ENCODE data around the gene SYNE1.
"Not testable (repeated sequence)": the region's sequence is repeated elsewhere in the genome, so short reads cannot be mapped to it uniquely, and the experiment has no call there.

Gene SYNE1

GRCh38 chr6:152637296-152638047, at the start of gene SYNE1:
Gene SYNE1 (minus strand): TSS chr6:152637362. CDS start chr6:152628331, 9,031 bp downstream.
- no peak for DNase-seq

- DNase-seq: no peak
These were observed 48.7 kb upstream of the SYNE1 start for GRCh38 chr6:152685819-152686218.

- not testable (repeated sequence) for DNase-seq
These were observed 45.8 kb upstream of the SYNE1 start for GRCh38 chr6:152682935-152683334.

GRCh38 chr6:152682141-152682540, 45.0 kb upstream of the SYNE1 start:
- no peak for DNase-seq

- DNase-seq: no peak
These were observed 43.8 kb upstream of the SYNE1 start for GRCh38 chr6:152680879-152681517.

- no peak for DNase-seq
These were observed 43.0 kb upstream of the SYNE1 start for GRCh38 chr6:152680151-152680550.

GRCh38 chr6:152673236-152673635, 36.1 kb upstream of the SYNE1 start:
- DNase-seq: no peak

GRCh38 chr6:152671171-152671570, 34.0 kb upstream of the SYNE1 start:
- DNase-seq: no peak

GRCh38 chr6:152669895-152670294, 32.7 kb upstream of the SYNE1 start:
- DNase-seq: no peak

GRCh38 chr6:152661776-152662175, 24.6 kb upstream of the SYNE1 start:
- no peak for DNase-seq

GRCh38 chr6:152651986-152652385, 14.8 kb upstream of the SYNE1 start:
- no peak for DNase-seq

- no peak for DNase-seq
These were observed 10.9 kb upstream of the SYNE1 start for GRCh38 chr6:152648105-152648504.

- not testable (repeated sequence) for DNase-seq
These were observed 9.6 kb upstream of the SYNE1 start for GRCh38 chr6:152646732-152647131.

- DNase-seq: peak; percentile 57
These were observed 5.6 kb upstream of the SYNE1 start for GRCh38 chr6:152642578-152643375.

- peak; percentile 79 for DNase-seq
These were observed 410 bp downstream of the SYNE1 start for GRCh38 chr6:152636609-152637295.

GRCh38 chr6:152636021-152636608, 1.0 kb downstream of the SYNE1 start:
- DNase-seq: peak; percentile 80

- DNase-seq: no peak
These were observed 2.4 kb downstream of the SYNE1 start for GRCh38 chr6:152634773-152635172.

GRCh38 chr6:152632121-152632782, 4.9 kb downstream of the SYNE1 start:
- no peak for DNase-seq

GRCh38 chr6:152631376-152631775, 5.8 kb downstream of the SYNE1 start:
- DNase-seq: no peak

- no peak for DNase-seq
These were observed 6.3 kb downstream of the SYNE1 start for GRCh38 chr6:152630832-152631231.

- DNase-seq: no peak
These were observed 11.9 kb downstream of the SYNE1 start for GRCh38 chr6:152625213-152625612.

GRCh38 chr6:152614776-152615175, 22.4 kb downstream of the SYNE1 start:
- DNase-seq: not testable (repeated sequence)

Measured in retina (tissue), 1 donor.